Smooth muscle cell (in vitro differentiated cells): Measurements from ENCODE around the gene FBXW9. TPM values are rescaled to one million over a fixed set of nuclear protein-coding genes. Genes with fewer than 3 reads are reported as not detected.

Experiments
- DNase-seq: peaks from one replicate; lab custom pipeline; 2025; ENCODE audit not compliant: unreplicated experiment; lab: John Stamatoyannopoulos, UW
- H2AFZ ChIP-seq: fragments of 200-600 bp; sonication (generic); 2 replicates; pipeline ENCODE4 v1.6.0; 2016; ENCODE audit warnings: antibody characterized with exemption, low read depth, mild to moderate bottlenecking
- H3F3A ChIP-seq: fragments of 200-600 bp; sonication (generic); 2 replicates; pipeline ENCODE4 v1.6.0; 2017; ENCODE audit warnings: antibody characterized with exemption, low read depth
- H3K27ac ChIP-seq: fragments of 200-600 bp; sonication (generic); 2 replicates; pipeline ENCODE4 v1.5.1; 2016; ENCODE audit warnings: low read depth, mild to moderate bottlenecking
- H3K27me3 ChIP-seq: fragments of 200-600 bp; sonication (generic); 2 replicates; pipeline ENCODE4 v1.6.1; 2016; ENCODE audit warnings: low read depth, mild to moderate bottlenecking
- H3K36me3 ChIP-seq: fragments of 200-600 bp; sonication (generic); 2 replicates; pipeline ENCODE4 v1.5.1; 2016; ENCODE audit warnings: low read depth
- H3K4me1 ChIP-seq: fragments of 200-600 bp; sonication (generic); 2 replicates; pipeline ENCODE4 v1.5.1; 2016; ENCODE audit warnings: low read depth
- H3K4me2 ChIP-seq: fragments of 200-600 bp; sonication (generic); 2 replicates; pipeline ENCODE4 v1.6.0; 2016; ENCODE audit warnings: mild to moderate bottlenecking
- H3K4me3 ChIP-seq: fragments of 200-600 bp; sonication (generic); 2 replicates; pipeline ENCODE4 v1.5.1; 2016; ENCODE audit warnings: mild to moderate bottlenecking
- H3K79me2 ChIP-seq: fragments of 200-600 bp; sonication (generic); 2 replicates; pipeline ENCODE4 v1.6.0; 2016; ENCODE audit warnings: low read depth, mild to moderate bottlenecking
- H3K9ac ChIP-seq: fragments of 200-600 bp; sonication (generic); 2 replicates; pipeline ENCODE4 v1.6.0; 2016; ENCODE audit warnings: low read depth
- H3K9me3 ChIP-seq: fragments of 200-600 bp; sonication (generic); replicated peaks from 2 replicates; pipeline ENCODE4 v1.5.1; 2016; ENCODE audit warnings: low read depth
- H4K20me1 ChIP-seq: fragments of 200-600 bp; sonication (generic); 2 replicates; pipeline ENCODE4 v1.6.0; 2016; ENCODE audit warnings: low read depth
- WGBS: methylation state at CpG from one replicate; pipeline ENCODE4 v1.1.7; 2016; ENCODE audit warnings: low lambda C conversion rate; 5-methylcytosine and 5-hydroxymethylcytosine counted together
- polyA plus RNA-seq: library from polyadenylated mRNA; unstranded; fragments of >200 nt; fragmentation: Nextera tagmentation; extraction: Ambion mirVana; gene quantifications from 2 replicates; pipeline ENCODE4 v1.2.1, GENCODE V29; 2016
- total RNA-seq: library from RNA; depleted of rRNA; stranded (reverse); fragments of >200 nt; gene quantifications from 2 replicates; pipeline ENCODE4 v1.2.3, GENCODE V29; 2014
- TF ChIP-seq, protein P1 (sequence below): fragments of 200-600 bp; sonication (generic); IDR thresholded peaks from 2 replicates; pipeline ENCODE4 v1.5.1; 2017; ENCODE audit warnings: borderline replicate concordance, mild to moderate bottlenecking, antibody characterized with exemption; ENCODE audit not compliant: insufficient read depth, poor library complexity, severe bottlenecking

Gene FBXW9
- total and polyA plus RNA-seq, 2 experiments from 2014 or later = 9.1 to 17.3 TPM

- no peak for DNase-seq
- H3F3A ChIP-seq = peaks cover 8% of the 10 kb centered on the region
- peak within 1 kb of the TSS; percentile 96 for H3K4me2 ChIP-seq
- no peaks in the 10 kb centered on the region for H3K9me3 ChIP-seq
- peaks cover 19% of the 10 kb centered on the region for H4K20me1 ChIP-seq
- no peaks in the 10 kb centered on the region for H3K27me3 ChIP-seq
- H3K4me3 ChIP-seq = peak within 1 kb of the TSS; percentile 82
- no peaks in the 10 kb centered on the region for H3K36me3 ChIP-seq
- peaks cover 31% of the 10 kb centered on the region for H3K79me2 ChIP-seq
- TF ChIP-seq, protein P1, sequence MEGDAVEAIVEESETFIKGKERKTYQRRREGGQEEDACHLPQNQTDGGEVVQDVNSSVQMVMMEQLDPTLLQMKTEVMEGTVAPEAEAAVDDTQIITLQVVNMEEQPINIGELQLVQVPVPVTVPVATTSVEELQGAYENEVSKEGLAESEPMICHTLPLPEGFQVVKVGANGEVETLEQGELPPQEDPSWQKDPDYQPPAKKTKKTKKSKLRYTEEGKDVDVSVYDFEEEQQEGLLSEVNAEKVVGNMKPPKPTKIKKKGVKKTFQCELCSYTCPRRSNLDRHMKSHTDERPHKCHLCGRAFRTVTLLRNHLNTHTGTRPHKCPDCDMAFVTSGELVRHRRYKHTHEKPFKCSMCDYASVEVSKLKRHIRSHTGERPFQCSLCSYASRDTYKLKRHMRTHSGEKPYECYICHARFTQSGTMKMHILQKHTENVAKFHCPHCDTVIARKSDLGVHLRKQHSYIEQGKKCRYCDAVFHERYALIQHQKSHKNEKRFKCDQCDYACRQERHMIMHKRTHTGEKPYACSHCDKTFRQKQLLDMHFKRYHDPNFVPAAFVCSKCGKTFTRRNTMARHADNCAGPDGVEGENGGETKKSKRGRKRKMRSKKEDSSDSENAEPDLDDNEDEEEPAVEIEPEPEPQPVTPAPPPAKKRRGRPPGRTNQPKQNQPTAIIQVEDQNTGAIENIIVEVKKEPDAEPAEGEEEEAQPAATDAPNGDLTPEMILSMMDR = no peak
- H3K27ac ChIP-seq = peak within 1 kb of the TSS; percentile 69
- 5% methylated on average over 28 of the region's 28 CpGs for WGBS
- H3K4me1 ChIP-seq = peaks cover 7% of the 10 kb centered on the region
- peak within 1 kb of the TSS; percentile 59 for H2AFZ ChIP-seq
- H3K9ac ChIP-seq = peak within 1 kb of the TSS; percentile 37
Measured at GRCh38 chr19:12723641-12724426, 27.4 kb upstream of the FBXW9 start, which contains the start of gene TNPO2. Gene TNPO2 (minus strand): TSS chr19:12723932. CDS start chr19:12720977, 2,955 bp downstream.

- no peak for DNase-seq
- TF ChIP-seq, protein P1 = no peak
Measured at GRCh38 chr19:12723381-12723640, 26.9 kb upstream of the FBXW9 start.

DNA sequence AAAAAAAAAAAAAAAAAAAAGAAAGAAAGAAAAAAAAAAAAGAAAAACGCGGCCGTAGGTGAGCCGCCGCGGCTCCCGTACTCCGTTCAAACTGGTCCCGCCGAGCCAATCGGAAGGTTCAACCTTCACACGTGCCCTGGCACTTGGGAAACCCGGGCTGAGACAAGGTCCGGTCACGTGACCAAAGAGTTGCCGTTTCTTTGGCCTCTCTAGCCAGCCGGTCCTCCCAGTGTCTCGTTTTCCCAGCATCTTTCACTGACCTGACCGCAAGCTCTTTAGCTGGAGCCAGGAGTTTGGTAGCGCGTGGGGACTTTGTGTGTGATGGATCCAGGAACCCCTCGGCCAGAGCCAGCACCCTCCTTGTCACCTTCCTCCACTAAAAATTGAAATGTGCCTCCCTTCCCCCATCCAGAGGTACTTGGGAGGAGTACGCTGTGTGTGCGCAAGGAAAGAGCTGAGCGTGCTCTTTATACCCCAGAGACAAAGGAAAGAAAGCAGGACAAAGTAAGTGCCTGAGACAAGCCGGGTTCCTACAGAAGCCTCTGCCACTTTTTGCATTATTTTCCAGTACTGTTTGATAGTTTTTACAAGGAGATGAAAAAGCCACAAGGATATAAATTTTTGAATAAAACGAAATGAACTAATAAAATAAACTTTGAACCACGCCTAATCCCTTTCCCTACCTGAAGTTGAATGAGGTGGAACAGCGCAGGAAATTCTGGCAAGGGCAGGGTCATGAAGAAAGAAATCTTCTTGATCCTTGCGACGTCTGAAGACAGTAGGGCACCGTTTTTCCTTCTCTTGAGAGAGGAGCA is 26.3 kb upstream of the FBXW9 start:
- TF ChIP-seq, protein P1 = no peak
- under 1% methylated on average over 32 of the region's 32 CpGs for WGBS
- H3K4me2 ChIP-seq = peak overlapping the region; percentile 96
- H3K27ac ChIP-seq = peak overlapping the region; percentile 85
- no peaks in the 10 kb centered on the region for H3K9me3 ChIP-seq
- H3K79me2 ChIP-seq = peaks cover 42% of the 10 kb centered on the region
- no peaks in the 10 kb centered on the region for H3K36me3 ChIP-seq
- peak overlapping the region; percentile 59 for H2AFZ ChIP-seq
- DNase-seq = peak; percentile 68
- peaks cover 24% of the 10 kb centered on the region for H4K20me1 ChIP-seq
- no peaks in the 10 kb centered on the region for H3K27me3 ChIP-seq
- peak overlapping the region; percentile 85 for H3K9ac ChIP-seq
- H3F3A ChIP-seq = peaks cover 8% of the 10 kb centered on the region
- peak overlapping the region; percentile 82 for H3K4me3 ChIP-seq
- peaks cover 7% of the 10 kb centered on the region for H3K4me1 ChIP-seq

More at GRCh38 chr19:12723381-12723640, 26.9 kb upstream of the FBXW9 start:
- H3K27ac ChIP-seq = peak overlapping the region; percentile 69
- no peaks in the 10 kb centered on the region for H3K9me3 ChIP-seq
- peaks cover 8% of the 10 kb centered on the region for H3F3A ChIP-seq
- peak overlapping the region; percentile 96 for H3K4me2 ChIP-seq
- H3K4me1 ChIP-seq = peaks cover 7% of the 10 kb centered on the region
- no peaks in the 10 kb centered on the region for H3K27me3 ChIP-seq
- H3K9ac ChIP-seq = peak overlapping the region; percentile 37
- peak overlapping the region; percentile 54 for H2AFZ ChIP-seq
- peak overlapping the region; percentile 82 for H3K4me3 ChIP-seq
- H4K20me1 ChIP-seq = peaks cover 24% of the 10 kb centered on the region
- no peaks in the 10 kb centered on the region for H3K36me3 ChIP-seq
- peaks cover 37% of the 10 kb centered on the region for H3K79me2 ChIP-seq
- 2% methylated on average over 7 of the region's 7 CpGs for WGBS
